ENCODE results near the gene GRIN2C. TPM values are rescaled to one million over a fixed set of nuclear protein-coding genes. Genes with fewer than 3 reads are reported as not detected.

The GRIN2C gene
- total RNA-seq, 1 experiment from 2014 or later: 0.44 TPM

DNA sequence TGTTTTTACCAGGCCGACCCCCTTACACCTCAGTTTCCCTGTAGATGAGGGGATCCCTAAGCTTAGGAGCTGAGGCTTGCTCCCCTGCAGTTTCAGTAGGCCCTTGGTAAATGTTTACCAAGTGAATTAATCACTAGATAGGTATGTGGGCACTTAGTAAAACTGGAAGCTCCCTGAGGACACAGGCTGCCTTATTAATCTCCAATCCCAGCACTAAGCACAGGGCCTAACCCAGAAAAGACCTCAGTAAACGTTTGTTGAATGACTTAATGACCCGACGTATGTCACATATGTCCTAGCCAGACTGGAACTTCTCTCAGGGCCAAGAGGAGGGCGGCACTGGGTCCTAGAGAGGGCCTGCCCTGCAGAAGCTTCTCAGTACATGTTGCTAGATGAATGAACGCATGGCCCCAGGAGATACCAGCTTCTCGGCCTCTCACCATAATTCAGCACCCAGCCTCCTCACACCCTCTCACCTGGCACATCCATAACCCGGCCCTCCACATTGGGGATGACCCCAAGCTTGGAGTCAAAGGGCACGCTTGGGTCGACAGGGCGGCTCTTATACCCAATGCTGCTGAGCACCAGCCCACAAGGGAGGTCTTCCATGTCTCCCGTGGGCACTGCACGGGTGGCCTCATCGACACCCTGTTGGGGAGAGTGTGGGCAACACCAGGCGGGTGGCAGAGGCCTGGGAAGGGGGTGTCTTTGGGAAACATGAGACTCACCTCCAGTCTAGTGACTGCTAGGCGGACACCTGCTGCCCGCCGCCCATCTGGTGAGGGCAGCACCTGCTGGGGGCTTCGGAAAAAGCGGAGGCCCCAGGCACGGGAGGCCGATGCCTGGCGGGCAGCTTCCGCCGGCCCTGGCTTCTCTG, 4.0 kb upstream of the GRIN2C start:
- H4K91ac ChIP-seq (ENCODE audit: insufficient read length, low read depth, low read length): no peak overlapping the region
- Mint-ChIP-seq H3K4me3 (no peak overlapping the region), H3K9me3 (no peaks in the 10 kb centered on the region), H3K27ac (no peak overlapping the region), H3K4me1 (peaks cover 14 to 18% of the 10 kb centered on the region in 2 experiments), H3K27me3 (ENCODE audit: low read depth) (peaks cover 34% of the 10 kb centered on the region), H3K36me3 (ENCODE audit: insufficient read depth in 1 of 3, low read depth in 3 of 3) (peaks cover 3 to 16% (median 15%) of the 10 kb centered on the region in 3 experiments; a peak in 4 of 7 replicates)
- no CpG with 5 or more reads among the region's 25 CpGs for whole genome bisulfite sequencing (ENCODE audit: extremely low coverage, insufficient read length, low lambda C conversion rate)
- H3K4me1 ChIP-seq (ENCODE audit: insufficient read depth, low read length): 0 out of 2 replicates have a peak, but pooled peaks cover 2% of the 10 kb centered on the region
- H2BK15ac ChIP-seq (ENCODE audit: low read depth, low read length): no peak overlapping the region
- no peak overlapping the region for H2BK5ac ChIP-seq (ENCODE audit: insufficient read length, low read length)
- DNase-seq: no peak
- H3K79me2 ChIP-seq (ENCODE audit: insufficient read depth, low read length): no peaks in the 10 kb centered on the region
- H3K23ac ChIP-seq (ENCODE audit: insufficient read length, low read depth, low read length): no peak overlapping the region
- H3K27ac ChIP-seq (ENCODE audit: insufficient read length, low read depth, low read length): no peak overlapping the region
- no peaks in the 10 kb centered on the region for H4K20me1 ChIP-seq (ENCODE audit: control insufficient read depth, insufficient read depth, insufficient read length)
- H4K5ac ChIP-seq (ENCODE audit: insufficient read length, low read depth, low read length): no peak overlapping the region
- H3K27me3 ChIP-seq (ENCODE audit: insufficient read depth, low read length): peaks cover 26% of the 10 kb centered on the region
- H3K18ac ChIP-seq (ENCODE audit: insufficient read length, low read depth, low read length): no peak overlapping the region
- no peaks in the 10 kb centered on the region for H3K79me1 ChIP-seq (ENCODE audit: insufficient read depth, low read depth, low read length, poor library complexity, severe bottlenecking)
- no peaks in the 10 kb centered on the region for H3K9me3 ChIP-seq (ENCODE audit: control insufficient read depth, low read depth, low read length)
- no peak overlapping the region for H3K4me2 ChIP-seq (ENCODE audit: insufficient read depth, insufficient read length, low read length)
- no peak overlapping the region for H3K14ac ChIP-seq (ENCODE audit: insufficient read depth, low read length)
- H3T11ph ChIP-seq (ENCODE audit: low read length): no peak overlapping the region
- peaks cover 13% of the 10 kb centered on the region for H3K23me2 ChIP-seq (ENCODE audit: insufficient read length, low read depth, low read length, poor library complexity, severe bottlenecking)
- no peak overlapping the region for H2BK120ac ChIP-seq (ENCODE audit: low read depth, low read length, poor library complexity, severe bottlenecking)
- H3K9ac ChIP-seq (ENCODE audit: extremely low read depth, insufficient read length, low read length): no peak overlapping the region
- no peak overlapping the region for H2BK20ac ChIP-seq (ENCODE audit: low read depth, low read length, poor library complexity, severe bottlenecking)
- H3K4ac ChIP-seq (ENCODE audit: low read depth, low read length): no peak overlapping the region
- no peak overlapping the region for H3K56ac ChIP-seq (ENCODE audit: insufficient read length, low read depth, low read length)
- H2AFZ ChIP-seq (ENCODE audit: low read length): no peak overlapping the region
- no peak overlapping the region for H2BK12ac ChIP-seq (ENCODE audit: insufficient read length, low read depth, low read length)
- H4K8ac ChIP-seq (replicated peaks; ENCODE audit: insufficient read length, low read depth, low read length): no peak overlapping the region
- no peak overlapping the region for H2AK5ac ChIP-seq (ENCODE audit: insufficient read length, low read length)
- TF ChIP-seq, protein P1, sequence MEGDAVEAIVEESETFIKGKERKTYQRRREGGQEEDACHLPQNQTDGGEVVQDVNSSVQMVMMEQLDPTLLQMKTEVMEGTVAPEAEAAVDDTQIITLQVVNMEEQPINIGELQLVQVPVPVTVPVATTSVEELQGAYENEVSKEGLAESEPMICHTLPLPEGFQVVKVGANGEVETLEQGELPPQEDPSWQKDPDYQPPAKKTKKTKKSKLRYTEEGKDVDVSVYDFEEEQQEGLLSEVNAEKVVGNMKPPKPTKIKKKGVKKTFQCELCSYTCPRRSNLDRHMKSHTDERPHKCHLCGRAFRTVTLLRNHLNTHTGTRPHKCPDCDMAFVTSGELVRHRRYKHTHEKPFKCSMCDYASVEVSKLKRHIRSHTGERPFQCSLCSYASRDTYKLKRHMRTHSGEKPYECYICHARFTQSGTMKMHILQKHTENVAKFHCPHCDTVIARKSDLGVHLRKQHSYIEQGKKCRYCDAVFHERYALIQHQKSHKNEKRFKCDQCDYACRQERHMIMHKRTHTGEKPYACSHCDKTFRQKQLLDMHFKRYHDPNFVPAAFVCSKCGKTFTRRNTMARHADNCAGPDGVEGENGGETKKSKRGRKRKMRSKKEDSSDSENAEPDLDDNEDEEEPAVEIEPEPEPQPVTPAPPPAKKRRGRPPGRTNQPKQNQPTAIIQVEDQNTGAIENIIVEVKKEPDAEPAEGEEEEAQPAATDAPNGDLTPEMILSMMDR (conservative IDR thresholded peaks at IDR 0.05): no peak

All from H9 (cell line).